SH-SY5Y (cell line): ENCODE measurements around the gene FAAH2.

Source experiments
- GATA2 ChIP-seq: IDR thresholded peaks from 2 replicates; pipeline ENCODE4 v1.6.1; 2011; ENCODE audit warnings: mild to moderate bottlenecking, low read depth, low read length
- GATA3 ChIP-seq: IDR thresholded peaks from 2 replicates; pipeline ENCODE4 v1.6.1; 2011; ENCODE audit warnings: low read depth, mild to moderate bottlenecking, low read length, moderate library complexity

DNA sequence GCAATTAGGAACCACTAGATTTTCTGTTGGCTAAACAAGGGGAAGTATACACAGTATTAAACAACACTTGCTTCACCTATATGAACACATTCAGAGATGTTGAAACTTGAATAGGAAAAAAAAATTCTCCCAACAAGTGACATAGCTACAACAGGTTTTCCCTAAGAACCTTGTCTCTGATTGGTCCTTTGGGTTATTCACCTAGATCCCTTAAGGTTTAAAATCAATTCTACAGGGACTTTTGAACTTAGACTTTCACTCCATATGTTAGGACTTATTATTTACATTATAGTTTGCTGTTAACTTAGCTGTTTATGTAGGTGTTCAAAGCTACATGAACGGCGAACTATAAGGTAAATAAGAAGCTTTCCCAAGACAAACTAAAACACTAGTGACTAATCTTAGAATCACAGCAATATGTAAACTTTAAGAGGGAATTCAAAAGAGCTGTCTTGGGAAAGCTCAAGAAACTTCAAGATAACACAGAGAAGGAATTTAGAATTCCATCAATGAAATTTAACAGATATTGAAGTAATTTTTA is 233.1 kb downstream of the FAAH2 start:
- TF ChIP-seq GATA3 (no peak), GATA2 (no peak)
